Activated gamma-delta T cell treated with anti-CD3 and anti-CD28 coated beads, Interleukin-2, amount 50 U/mL, for 16 hours (primary cell): Measurements from ENCODE around the gene SVEP1.

Source experiments
- DNase-seq: peaks from one replicate; pipeline ENCODE4 v3.0.0-alpha.2; 2020; ENCODE audit warnings: low read depth

The SVEP1 gene

GRCh38 chr9:110319781-110320492 lies 259.6 kb downstream of the SVEP1 start:
- no peak for DNase-seq

DNA sequence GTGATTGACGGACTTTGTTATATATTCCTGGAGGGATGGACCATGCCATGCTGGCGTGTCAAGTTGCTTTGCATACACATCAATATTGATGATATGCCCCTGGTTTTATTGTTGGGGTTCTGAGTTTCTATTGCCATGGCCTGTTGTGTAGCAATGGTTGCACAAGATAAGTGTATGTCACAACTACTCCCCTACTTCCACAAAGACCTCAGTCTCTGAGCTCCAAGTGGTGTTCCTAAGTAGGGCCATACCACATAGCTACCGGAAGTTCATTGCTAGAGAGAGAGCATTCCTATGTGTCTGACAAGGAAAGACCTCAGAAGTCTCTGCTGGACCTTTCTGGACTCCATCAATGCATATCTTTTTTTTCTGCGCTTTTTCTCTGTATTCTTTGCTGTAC lies 261.6 kb downstream of the SVEP1 start:
- DNase-seq, result no peak

- DNase-seq, result no peak
These were observed 263.1 kb downstream of the SVEP1 start for GRCh38 chr9:110316261-110317075.
